Vein endothelial cell (primary cell): ENCODE measurements around the gene TMEM229A. TPM values are rescaled to one million over a fixed set of nuclear protein-coding genes. Genes with fewer than 3 reads are reported as not detected.

ENCODE experiments used
- total RNA-seq: library from RNA; depleted of rRNA; stranded (reverse); fragments of >200 nt; gene quantifications from 2 replicates; pipeline ENCODE4 v1.2.3, GENCODE V29; 2012

TMEM229A gene
- total RNA-seq: not detected in 2 replicates

DNA sequence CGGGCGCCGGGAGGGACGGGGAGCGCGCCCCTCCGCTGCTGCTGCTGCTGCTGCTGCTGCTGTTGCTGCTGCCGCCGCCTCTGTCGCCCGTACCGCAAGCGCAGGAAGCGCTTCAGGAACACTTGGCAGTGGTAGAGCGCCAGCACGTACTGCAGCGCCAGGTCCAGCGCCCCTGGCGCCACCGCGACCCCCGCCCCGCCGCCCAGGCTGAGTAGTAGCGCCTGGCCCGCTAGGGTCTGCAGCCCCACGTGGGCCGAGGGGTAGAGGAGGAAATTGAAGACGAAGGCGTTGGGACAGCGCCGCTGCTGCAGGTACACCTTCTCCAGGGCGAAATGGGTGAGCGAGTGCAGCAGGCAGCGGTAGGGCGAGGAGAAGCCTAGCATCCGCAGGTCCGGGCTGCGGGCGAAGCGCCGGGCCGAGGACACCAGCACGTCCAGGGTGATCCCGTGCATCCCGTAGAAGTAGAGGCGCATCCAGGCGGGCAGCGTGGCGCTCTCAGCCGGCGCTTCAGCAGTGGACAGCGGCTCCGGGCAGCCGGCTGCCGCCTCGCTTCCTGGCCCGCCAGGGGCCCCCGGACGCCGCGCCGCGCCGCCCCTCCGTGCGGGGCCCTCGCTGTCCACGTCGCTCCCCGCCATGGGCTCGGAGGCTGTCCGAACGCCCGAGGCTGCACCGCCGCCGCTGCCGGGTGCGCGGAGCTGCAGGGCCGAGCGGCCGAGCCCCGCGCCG lies at the start of gene TMEM229A:
TSS of gene TMEM229A (minus strand) at position 699 of the 726 bp plus-strand sequence. CDS start at position 635, 64 bp downstream.

Other genes starting within 250 kb of the TMEM229A start
- gene HYAL4, start 187.9 kb downstream of the TMEM229A start, total RNA-seq: 0.86 and 0.98 TPM in 2 replicates
- gene SPAM1, start 107.8 kb downstream of the TMEM229A start, total RNA-seq: not detected in 2 replicates